ENCODE data around the gene RPS18.

Gene RPS18

GRCh38 chr6:33292996-33293682 is 21.3 kb downstream of the RPS18 start:
- no peak for DNase-seq

GRCh38 chr6:33294086-33294823 is 22.4 kb downstream of the RPS18 start:
- DNase-seq, result no peak

- DNase-seq, result no peak
These were observed 23.9 kb downstream of the RPS18 start for GRCh38 chr6:33295621-33296369.

- DNase-seq, result no peak
These were observed 25.0 kb downstream of the RPS18 start for GRCh38 chr6:33296797-33297405.

GRCh38 chr6:33297406-33297955 is 25.6 kb downstream of the RPS18 start:
- DNase-seq, result peak; percentile 50

- DNase-seq, result peak; percentile 76
These were observed 26.3 kb downstream of the RPS18 start for GRCh38 chr6:33297956-33298772.

GRCh38 chr6:33298773-33299236 is 26.9 kb downstream of the RPS18 start, which contains the start of gene RGL2:
Gene RGL2 (minus strand): TSS chr6:33298942. CDS start chr6:33298610, 332 bp downstream.
- no peak for DNase-seq

GRCh38 chr6:33299237-33299944 is 27.5 kb downstream of the RPS18 start:
- peak; percentile 97 for DNase-seq

GRCh38 chr6:33301877-33302276 is 30.0 kb downstream of the RPS18 start:
- DNase-seq, result no peak

GRCh38 chr6:33304216-33304615 is 32.3 kb downstream of the RPS18 start:
- DNase-seq, result no peak

GRCh38 chr6:33305052-33305451 is 33.2 kb downstream of the RPS18 start:
- no peak for DNase-seq

GRCh38 chr6:33306356-33306755 is 34.5 kb downstream of the RPS18 start:
- no peak for DNase-seq

GRCh38 chr6:33312361-33313104 is 40.7 kb downstream of the RPS18 start:
- DNase-seq, result peak; percentile 63

GRCh38 chr6:33313105-33313708 is 41.3 kb downstream of the RPS18 start:
- peak; percentile 74 for DNase-seq

GRCh38 chr6:33313709-33314514 is 42.0 kb downstream of the RPS18 start, which contains the start of gene TAPBP:
Gene TAPBP (minus strand): TSS chr6:33314078. CDS start chr6:33314041, 37 bp downstream.
- peak; percentile 80 for DNase-seq

GRCh38 chr6:33314515-33314942 is 42.7 kb downstream of the RPS18 start:
- DNase-seq, result peak; percentile 68

GRCh38 chr6:33314943-33315792 is 43.3 kb downstream of the RPS18 start:
- no peak for DNase-seq
